IMR-90 (cell line): Measurements from ENCODE around the gene ZDHHC17. TPM values are rescaled to one million over a fixed set of nuclear protein-coding genes. Genes with fewer than 3 reads are reported as not detected.
A peak's percentile ranks its signal among the peaks of the same experiment; 100 is the strongest.

ENCODE experiments used
- ATAC-seq: fragments of 200-7000 bp; cut with Tn5 transposase; 2 replicates; pipeline ENCODE4 v1.9.1; 2020; ENCODE audit warnings: low read depth, mild to moderate bottlenecking, moderate library complexity
- BruUV-seq: library from RNA; stranded (reverse); fragments of 400-500 nt; replicated peaks from 2 replicates; lab custom pipeline; 2021; lab: Mats Ljungman, UMichigan
- CTCF ChIA-PET: fragments of 300-600 bp; formaldehyde crosslinking; extraction: SDS; loops from one replicate; lab custom pipeline; 2021; ENCODE audit warnings: antibody characterized with exemption; lab: Yijun Ruan, JAX
- POLR2A ChIA-PET: fragments of 300-600 bp; sonication (Branson Sonifier 250); formaldehyde crosslinking; loops from one replicate; lab custom pipeline; 2022; ENCODE audit warnings: antibody characterized with exemption; ENCODE audit not compliant: unreplicated experiment; lab: Charles Lee
- DNase-seq: peaks from one replicate; pipeline ENCODE4 v3.0.0; 2013
- H2AFZ ChIP-seq: replicated peaks from 2 replicates; pipeline ENCODE3; 2013; ENCODE audit warnings: low read length, mild to moderate bottlenecking; ENCODE audit not compliant: poor library complexity
- H2AK5ac ChIP-seq: 2 replicates; pipeline ENCODE4 v1.6.1; 2013; ENCODE audit warnings: low read depth, low read length, inconsistent platforms
- H2AK9ac ChIP-seq: replicated peaks from 2 replicates; pipeline ENCODE3; 2013; ENCODE audit warnings: mild to moderate bottlenecking, low read depth, low read length, moderate library complexity; ENCODE audit not compliant: poor library complexity
- H2BK120ac ChIP-seq: 2 replicates; pipeline ENCODE4 v1.6.1; 2013; ENCODE audit warnings: low read depth, low read length, inconsistent platforms
- H2BK15ac ChIP-seq: 3 replicates; pipeline ENCODE4 v1.6.1; 2013; ENCODE audit warnings: low read depth, low read length, inconsistent platforms
- H2BK20ac ChIP-seq: 2 replicates; pipeline ENCODE4 v1.6.1; 2013; ENCODE audit warnings: low read depth, mild to moderate bottlenecking, inconsistent platforms, low read length, moderate library complexity
- H2BK5ac ChIP-seq: 2 replicates; pipeline ENCODE4 v1.6.1; 2013; ENCODE audit warnings: mild to moderate bottlenecking, low read depth, low read length, inconsistent platforms; ENCODE audit not compliant: poor library complexity, severe bottlenecking
- H3K14ac ChIP-seq: replicated peaks from 2 replicates; pipeline ENCODE4 v1.6.1; 2013; ENCODE audit warnings: low read depth, low read length, inconsistent platforms
- H3K18ac ChIP-seq: 2 replicates; pipeline ENCODE4 v1.6.1; 2013; ENCODE audit warnings: low read depth, low read length, control low read depth
- H3K23ac ChIP-seq: 2 replicates; pipeline ENCODE4 v1.6.1; 2013; ENCODE audit warnings: low read depth, low read length, inconsistent platforms
- H3K27ac ChIP-seq: 2 replicates; pipeline ENCODE4 v1.5.1; 2013; ENCODE audit warnings: mild to moderate bottlenecking, control low read depth, low read length; ENCODE audit not compliant: insufficient read depth
- H3K27me3 ChIP-seq: 2 replicates; pipeline ENCODE4 v1.6.1; 2013; ENCODE audit warnings: low read length; ENCODE audit not compliant: control insufficient read depth, insufficient read depth
- H3K36me3 ChIP-seq: 2 replicates; pipeline ENCODE4 v1.6.1; 2013; ENCODE audit warnings: low read length, mixed read lengths; ENCODE audit not compliant: control insufficient read depth, insufficient read depth
- H3K4ac ChIP-seq: 2 replicates; pipeline ENCODE4 v1.6.1; 2013; ENCODE audit warnings: low read depth, low read length, inconsistent platforms
- H3K4me1 ChIP-seq: 2 replicates; pipeline ENCODE4 v1.6.1; 2013; ENCODE audit warnings: low read length, mixed read lengths; ENCODE audit not compliant: control insufficient read depth, insufficient read depth
- H3K4me2 ChIP-seq: 2 replicates; pipeline ENCODE4 v1.6.1; 2013; ENCODE audit warnings: low read depth, mild to moderate bottlenecking, control low read depth, low read length, moderate library complexity
- H3K4me3 ChIP-seq: 2 replicates; pipeline ENCODE4 v1.5.1; 2013; ENCODE audit warnings: low read depth, mild to moderate bottlenecking, control low read depth, low read length, moderate library complexity; ENCODE audit not compliant: insufficient read depth
- H3K56ac ChIP-seq: 2 replicates; pipeline ENCODE4 v1.6.1; 2013; ENCODE audit warnings: low read length, inconsistent platforms; ENCODE audit not compliant: insufficient read depth; ENCODE audit errors: extremely low read depth
- H3K79me1 ChIP-seq, 2 experiments: 2 replicates each; pipeline ENCODE4 v1.6.1; 2013; ENCODE audit warnings: low read length in 2 of 2, inconsistent platforms in 1 of 2, low read depth in 1 of 2
- H3K9ac ChIP-seq: 2 replicates; pipeline ENCODE4 v1.6.1; 2013; ENCODE audit warnings: low read depth, low read length, control low read depth
- H3K9me1 ChIP-seq: 2 replicates; pipeline ENCODE4 v1.6.1; 2013; ENCODE audit warnings: low read length, inconsistent platforms; ENCODE audit not compliant: insufficient read depth
- H3K9me3 ChIP-seq: 2 replicates; pipeline ENCODE4 v1.6.1; 2013; ENCODE audit warnings: low read length; ENCODE audit not compliant: control insufficient read depth, insufficient read depth
- H4K20me1 ChIP-seq: 2 replicates; pipeline ENCODE4 v1.6.1; 2013; ENCODE audit warnings: low read length, inconsistent platforms; ENCODE audit not compliant: insufficient read depth
- H4K5ac ChIP-seq: 2 replicates; pipeline ENCODE4 v1.6.1; 2013; ENCODE audit warnings: mild to moderate bottlenecking, low read depth, low read length, control low read depth
- H4K8ac ChIP-seq, 2 experiments: 2 replicates each; pipeline ENCODE4 v1.6.1; 2013; ENCODE audit warnings: low read depth in 2 of 2, low read length in 2 of 2, control low read depth in 1 of 2, inconsistent platforms in 1 of 2
- H4K91ac ChIP-seq: 2 replicates; pipeline ENCODE4 v1.6.1; 2013; ENCODE audit warnings: low read depth, low read length, inconsistent platforms; ENCODE audit not compliant: insufficient read depth
- BHLHE40 ChIP-seq: fragments of 150-350 bp; IDR thresholded peaks from 2 replicates; pipeline ENCODE4 v1.6.1; 2016; ENCODE audit warnings: mild to moderate bottlenecking, low read depth, low read length
- CEBPB ChIP-seq: IDR thresholded peaks from 2 replicates; pipeline ENCODE4 v1.6.1; 2012; ENCODE audit warnings: low read depth, low read length, improper control_type of control experiment
- CHD1 ChIP-seq: IDR thresholded peaks from 2 replicates; pipeline ENCODE4 v1.6.1; 2012; ENCODE audit warnings: low read depth, low read length, improper control_type of control experiment
- CTCF ChIP-seq: conservative IDR thresholded peaks from 2 replicates; pipeline ENCODE4 v1.5.1; 2012; ENCODE audit warnings: mild to moderate bottlenecking, low read depth, low read length, improper control_type of control experiment
- ELK1 ChIP-seq: fragments of 150-350 bp; IDR thresholded peaks from 2 replicates; pipeline ENCODE4 v1.6.1; 2016; ENCODE audit warnings: low read depth, mild to moderate bottlenecking, low read length, moderate library complexity, borderline replicate concordance
- FOS ChIP-seq: fragments of 150-350 bp; IDR thresholded peaks from 2 replicates; pipeline ENCODE4 v1.6.1; 2016; ENCODE audit warnings: low read depth, low read length
- MAFK ChIP-seq: IDR thresholded peaks from 2 replicates; pipeline ENCODE4 v1.6.1; 2012; ENCODE audit warnings: low read depth, low read length, improper control_type of control experiment
- MAZ ChIP-seq: IDR thresholded peaks from 2 replicates; pipeline ENCODE4 v1.6.1; 2012; ENCODE audit warnings: low read depth, mild to moderate bottlenecking, low read length, improper control_type of control experiment, moderate library complexity, borderline replicate concordance
- MXI1 ChIP-seq: IDR thresholded peaks from 2 replicates; pipeline ENCODE4 v1.6.1; 2012; ENCODE audit warnings: low read depth, mild to moderate bottlenecking, low read length, moderate library complexity, borderline replicate concordance
- NFE2L2 ChIP-seq: fragments of 150-350 bp; IDR thresholded peaks from 2 replicates; pipeline ENCODE4 v1.6.1; 2016; ENCODE audit warnings: low read depth, mild to moderate bottlenecking, low read length
- POLR2A ChIP-seq: IDR thresholded peaks from 2 replicates; pipeline ENCODE4 v1.6.1; 2012; ENCODE audit warnings: mild to moderate bottlenecking, low read depth, low read length
- RAD21 ChIP-seq: IDR thresholded peaks from 2 replicates; pipeline ENCODE4 v1.6.1; 2012; ENCODE audit warnings: low read length, improper control_type of control experiment
- RCOR1 ChIP-seq: IDR thresholded peaks from 2 replicates; pipeline ENCODE4 v1.6.1; 2012; ENCODE audit warnings: mild to moderate bottlenecking, low read length, improper control_type of control experiment; ENCODE audit not compliant: insufficient replicate concordance
- RFX5 ChIP-seq: IDR thresholded peaks from 2 replicates; pipeline ENCODE4 v1.8.0; 2012; ENCODE audit warnings: low read depth, mild to moderate bottlenecking, low read length, moderate library complexity
- SMC3 ChIP-seq: fragments of 150-350 bp; IDR thresholded peaks from 2 replicates; pipeline ENCODE4 v1.6.1; 2016; ENCODE audit warnings: low read depth, mild to moderate bottlenecking, antibody characterized with exemption, low read length, moderate library complexity
- USF2 ChIP-seq: fragments of 150-350 bp; IDR thresholded peaks from 2 replicates; pipeline ENCODE4 v1.6.1; 2017; ENCODE audit warnings: mild to moderate bottlenecking, antibody characterized with exemption, low read length, low read depth
- WGBS, 2 experiments: methylation state at CpG; one replicate each; pipeline versions ENCODE4 v1.1.5 to v1.1.7; 2013; ENCODE audit warnings: missing lambda C conversion rate in 2 of 2; ENCODE audit not compliant: insufficient read length in 1 of 2; ENCODE audit errors: extremely low coverage in 2 of 2; 5-methylcytosine and 5-hydroxymethylcytosine counted together
- dilution Hi-C: fragments of 300-500 bp; cut with HindIII; formaldehyde crosslinking; loops from one replicate; pipeline ENCODE4 v1.14.3; 2018; ENCODE audit warnings: low sequenced_read_pairs; ENCODE audit not compliant: unreplicated experiment
- in situ Hi-C: fragments of 300-500 bp; cut with MboI; formaldehyde crosslinking; loops from 3 replicates; pipeline ENCODE4 v1.14.3; 2019; ENCODE audit warnings: low sequenced_read_pairs, inconsistent platforms, mixed read lengths
- intact Hi-C: fragments of 100-400 bp; cut with micrococcal nuclease; formaldehyde crosslinking; loops from 2 replicates; pipeline ENCODE4 v1.10.0; 2022
- polyA plus RNA-seq, 3 experiments: library from polyadenylated mRNA; depleted of rRNA; stranded (reverse); fragments of >200 nt; gene quantifications; 2 replicates each; pipeline ENCODE4 v1.2.3, GENCODE V29; 2012; ENCODE audit warnings: low replicate concordance in 1 of 3
- total RNA-seq: library from RNA; depleted of rRNA; stranded (reverse); fragments of >200 nt; gene quantifications from 2 replicates; pipeline ENCODE4 v1.2.3, GENCODE V29; 2012

The ZDHHC17 gene
- total and polyA plus RNA-seq, 2 of the 4 experiments (the other 2 are of a cell fraction) = 23.3 to 125 TPM

GRCh38 chr12:76777765-76778216 is 13.9 kb downstream of the ZDHHC17 start:
- Histone ChIP-seq H2AFZ (no peak overlapping the region), H3K4ac (no peak overlapping the region), H4K20me1 (peaks cover 40% of the 10 kb centered on the region; the same call in 1 of the 2 replicates), H3K4me2 (no peak overlapping the region), H3K56ac (no peak overlapping the region), H3K9me1 (0 out of 2 replicates have a peak, but pooled peaks cover 6% of the 10 kb centered on the region), H3K27ac (no peak overlapping the region), H4K5ac (no peak overlapping the region), H2AK5ac (no peak overlapping the region), H3K79me1 (peaks cover 18 to 60% of the 10 kb centered on the region in 2 experiments), H3K4me1 (peaks cover 8% of the 10 kb centered on the region), H3K36me3 (peaks cover 3% of the 10 kb centered on the region; the same call in 1 of the 2 replicates), H2AK9ac (no peak overlapping the region), H3K4me3 (no peak overlapping the region), H3K18ac (no peak overlapping the region), H3K27me3 (no peaks in the 10 kb centered on the region), H2BK120ac (no peak overlapping the region), H2BK15ac (0 out of 3 replicates have a peak overlapping the region, but pooled peaks have one; percentile 2), H4K91ac (no peak overlapping the region), H2BK20ac (no peak overlapping the region), H3K23ac (no peak overlapping the region), H3K14ac (no peak overlapping the region), H4K8ac (no peak overlapping the region), H3K9ac (no peak overlapping the region), H2BK5ac (no peak overlapping the region), H3K9me3 (no peaks in the 10 kb centered on the region)
- POLR2A ChIA-PET = interaction anchor here (1.1 kb wide), 1 partner anchor 10 kb away, joined by 3 read pairs; no protein-coding TSS in a partner anchor
- TF ChIP-seq MAFK (no peak), CEBPB (no peak), USF2 (no peak), BHLHE40 (no peak), MXI1 (no peak), CHD1 (no peak), RAD21 (no peak), RCOR1 (no peak), MAZ (no peak), ELK1 (no peak), POLR2A (no peak), SMC3 (no peak), NFE2L2 (no peak), FOS (no peak), RFX5 (no peak), CTCF (no peak)
- in situ Hi-C loops (no loop called here), intact Hi-C loops (no loop called here), dilution Hi-C loops (no loop called here)
- ATAC-seq (no peak), DNase-seq (no peak)
- CTCF ChIA-PET = no interaction called here
- no TSS peak for BruUV-seq
- whole genome bisulfite sequencing, 2 experiments = 60% methylated on average over 5 of the region's 5 CpGs; no CpG with 5 or more reads in 1 of the 2 experiments
